ENCODE results near the gene CSPG4.
"Not testable (repeated sequence)": the region's sequence is repeated elsewhere in the genome, so short reads cannot be mapped to it uniquely, and the experiment has no call there.

The CSPG4 gene

GRCh38 chr15:75696854-75697259, 15.8 kb downstream of the CSPG4 start:
- H3K27me3 ChIP-seq (ENCODE audit: control insufficient read depth, insufficient read depth, low read length), result no peaks in the 10 kb centered on the region
- no peak overlapping the region for H3K9ac ChIP-seq (ENCODE audit: low read depth, low read length)
- H3K36me3 ChIP-seq (ENCODE audit: insufficient read depth, low read length), result no peaks in the 10 kb centered on the region
- H3K9me3 ChIP-seq (replicated peaks; ENCODE audit: low read length), result no peaks in the 10 kb centered on the region
- no peak overlapping the region for H3K4me3 ChIP-seq (ENCODE audit: low read length)
- peaks cover 44% of the 10 kb centered on the region for H3K4me1 ChIP-seq (ENCODE audit: control insufficient read depth, insufficient read depth, low read length)
- H3K4me2 ChIP-seq (ENCODE audit: low read length), result no peak overlapping the region

- Histone ChIP-seq H3K4me1 (ENCODE audit: control insufficient read depth, insufficient read depth, low read length) (peaks cover 42% of the 10 kb centered on the region), H3K9ac (ENCODE audit: low read depth, low read length) (no peak overlapping the region), H3K27me3 (ENCODE audit: control insufficient read depth, insufficient read depth, low read length) (no peaks in the 10 kb centered on the region)
Observed at GRCh38 chr15:75696311-75696720, 16.3 kb downstream of the CSPG4 start.

GRCh38 chr15:75695634-75696310, 16.9 kb downstream of the CSPG4 start:
- H3K27me3 ChIP-seq (ENCODE audit: control insufficient read depth, insufficient read depth, low read length), result no peaks in the 10 kb centered on the region
- no peak overlapping the region for H3K9ac ChIP-seq (ENCODE audit: low read depth, low read length)
- H3K9me3 ChIP-seq (replicated peaks; ENCODE audit: low read length), result no peaks in the 10 kb centered on the region
- H3K36me3 ChIP-seq (ENCODE audit: insufficient read depth, low read length), result no peaks in the 10 kb centered on the region
- H3K4me2 ChIP-seq (ENCODE audit: low read length), result no peak overlapping the region
- no peak overlapping the region for H3K4me3 ChIP-seq (ENCODE audit: low read length)
- H3K4me1 ChIP-seq (ENCODE audit: control insufficient read depth, insufficient read depth, low read length), result peaks cover 36% of the 10 kb centered on the region

More at GRCh38 chr15:75696311-75696720, 16.3 kb downstream of the CSPG4 start:
- H3K36me3 ChIP-seq (ENCODE audit: insufficient read depth, low read length), result no peaks in the 10 kb centered on the region
- no peak overlapping the region for H3K4me3 ChIP-seq (ENCODE audit: low read length)
- no peak overlapping the region for H3K4me2 ChIP-seq (ENCODE audit: low read length)
- no peaks in the 10 kb centered on the region for H3K9me3 ChIP-seq (replicated peaks; ENCODE audit: low read length)

GRCh38 chr15:75695220-75695619, 17.4 kb downstream of the CSPG4 start:
- H3K4me2 ChIP-seq (ENCODE audit: low read length), result peak overlapping the region; percentile 78
- no peak overlapping the region for H3K4me3 ChIP-seq (ENCODE audit: low read length)
- H3K9ac ChIP-seq (ENCODE audit: low read depth, low read length), result no peak overlapping the region
- no peaks in the 10 kb centered on the region for H3K36me3 ChIP-seq (ENCODE audit: insufficient read depth, low read length)
- H3K4me1 ChIP-seq (ENCODE audit: control insufficient read depth, insufficient read depth, low read length), result peaks cover 31% of the 10 kb centered on the region
- no peaks in the 10 kb centered on the region for H3K27me3 ChIP-seq (ENCODE audit: control insufficient read depth, insufficient read depth, low read length)
- H3K9me3 ChIP-seq (replicated peaks; ENCODE audit: low read length), result no peaks in the 10 kb centered on the region

GRCh38 chr15:75694241-75695182, 18.1 kb downstream of the CSPG4 start:
- H3K4me1 ChIP-seq (ENCODE audit: control insufficient read depth, insufficient read depth, low read length), result peaks cover 24% of the 10 kb centered on the region
- H3K9ac ChIP-seq (ENCODE audit: low read depth, low read length), result peak overlapping the region; percentile 51
- H3K9me3 ChIP-seq (replicated peaks; ENCODE audit: low read length), result no peaks in the 10 kb centered on the region
- no peaks in the 10 kb centered on the region for H3K36me3 ChIP-seq (ENCODE audit: insufficient read depth, low read length)
- H3K4me3 ChIP-seq (ENCODE audit: low read length), result peak overlapping the region; percentile 26
- H3K4me2 ChIP-seq (ENCODE audit: low read length), result peak overlapping the region; percentile 78
- no peaks in the 10 kb centered on the region for H3K27me3 ChIP-seq (ENCODE audit: control insufficient read depth, insufficient read depth, low read length)

- H3K4me1 ChIP-seq (ENCODE audit: control insufficient read depth, insufficient read depth, low read length), result peaks cover 24% of the 10 kb centered on the region
- H3K27me3 ChIP-seq (ENCODE audit: control insufficient read depth, insufficient read depth, low read length), result no peaks in the 10 kb centered on the region
- H3K36me3 ChIP-seq (ENCODE audit: insufficient read depth, low read length), result no peaks in the 10 kb centered on the region
- peak overlapping the region; percentile 14 for H3K4me3 ChIP-seq (ENCODE audit: low read length)
- H3K9me3 ChIP-seq (replicated peaks; ENCODE audit: low read length), result no peaks in the 10 kb centered on the region
- peak overlapping the region; percentile 51 for H3K9ac ChIP-seq (ENCODE audit: low read depth, low read length)
- H3K4me2 ChIP-seq (ENCODE audit: low read length), result peak overlapping the region; percentile 78
Observed at GRCh38 chr15:75693501-75694240, 19.0 kb downstream of the CSPG4 start.

GRCh38 chr15:75693028-75693427, 19.6 kb downstream of the CSPG4 start:
- H3K9ac ChIP-seq (ENCODE audit: low read depth, low read length); H3K4me2 ChIP-seq (ENCODE audit: low read length); H3K4me3 ChIP-seq (ENCODE audit: low read length); H3K9me3 ChIP-seq (replicated peaks; ENCODE audit: low read length); H3K36me3 ChIP-seq (ENCODE audit: insufficient read depth, low read length); H3K27me3 ChIP-seq (ENCODE audit: control insufficient read depth, insufficient read depth, low read length): not testable (repeated sequence)
- peaks cover 24% of the 10 kb centered on the region for H3K4me1 ChIP-seq (ENCODE audit: control insufficient read depth, insufficient read depth, low read length)

GRCh38 chr15:75692311-75692710, 20.3 kb downstream of the CSPG4 start:
- not testable (repeated sequence) for H3K36me3 ChIP-seq (ENCODE audit: insufficient read depth, low read length); H3K4me2 ChIP-seq (ENCODE audit: low read length); H3K27me3 ChIP-seq (ENCODE audit: control insufficient read depth, insufficient read depth, low read length); H3K4me3 ChIP-seq (ENCODE audit: low read length); H3K9me3 ChIP-seq (replicated peaks; ENCODE audit: low read length); H3K9ac ChIP-seq (ENCODE audit: low read depth, low read length)
- H3K4me1 ChIP-seq (ENCODE audit: control insufficient read depth, insufficient read depth, low read length), result peaks cover 24% of the 10 kb centered on the region

GRCh38 chr15:75689429-75689828, 23.2 kb downstream of the CSPG4 start:
- H3K9ac ChIP-seq (ENCODE audit: low read depth, low read length); H3K4me2 ChIP-seq (ENCODE audit: low read length); H3K9me3 ChIP-seq (replicated peaks; ENCODE audit: low read length); H3K27me3 ChIP-seq (ENCODE audit: control insufficient read depth, insufficient read depth, low read length); H3K36me3 ChIP-seq (ENCODE audit: insufficient read depth, low read length); H3K4me3 ChIP-seq (ENCODE audit: low read length): not testable (repeated sequence)
- H3K4me1 ChIP-seq (ENCODE audit: control insufficient read depth, insufficient read depth, low read length), result peaks cover 14% of the 10 kb centered on the region

GRCh38 chr15:75688831-75689230, 23.8 kb downstream of the CSPG4 start:
- H3K27me3 ChIP-seq (ENCODE audit: control insufficient read depth, insufficient read depth, low read length), result no peaks in the 10 kb centered on the region

GRCh38 chr15:75688278-75688557, 24.4 kb downstream of the CSPG4 start:
- Histone ChIP-seq H3K27me3 (ENCODE audit: control insufficient read depth, insufficient read depth, low read length) (no peaks in the 10 kb centered on the region), H3K4me2 (ENCODE audit: low read length) (no peak overlapping the region), H3K4me3 (ENCODE audit: low read length) (no peak overlapping the region), H3K9ac (ENCODE audit: low read depth, low read length) (no peak overlapping the region), H3K36me3 (ENCODE audit: insufficient read depth, low read length) (no peaks in the 10 kb centered on the region), H3K9me3 (replicated peaks; ENCODE audit: low read length) (no peaks in the 10 kb centered on the region), H3K4me1 (ENCODE audit: control insufficient read depth, insufficient read depth, low read length) (peaks cover 2% of the 10 kb centered on the region)

More at GRCh38 chr15:75688831-75689230, 23.8 kb downstream of the CSPG4 start:
- Histone ChIP-seq H3K4me2 (ENCODE audit: low read length) (no peak overlapping the region), H3K4me3 (ENCODE audit: low read length) (no peak overlapping the region), H3K9me3 (replicated peaks; ENCODE audit: low read length) (no peaks in the 10 kb centered on the region), H3K4me1 (ENCODE audit: control insufficient read depth, insufficient read depth, low read length) (peaks cover 8% of the 10 kb centered on the region), H3K9ac (ENCODE audit: low read depth, low read length) (no peak overlapping the region), H3K36me3 (ENCODE audit: insufficient read depth, low read length) (no peaks in the 10 kb centered on the region)
